Calu3 (cell line): ENCODE results near the gene HOOK2. TPM values are rescaled to one million over a fixed set of nuclear protein-coding genes. Genes with fewer than 3 reads are reported as not detected.
A peak's percentile ranks its signal among the peaks of the same experiment; 100 is the strongest.

ENCODE experiments used
- BruUV-seq: library from RNA; stranded (reverse); fragments of 400-500 nt; replicated peaks from 2 replicates; lab custom pipeline; 2021; lab: Mats Ljungman, UMichigan
- CTCF ChIA-PET: fragments of 300-600 bp; sonication (Branson Sonifier 250); formaldehyde crosslinking; loops from one replicate; lab custom pipeline; 2022; ENCODE audit warnings: antibody characterized with exemption; lab: Charles Lee
- DNase-seq: peaks from one replicate; pipeline ENCODE4 v3.0.0; 2022
- H3K27ac Mint-ChIP-seq: one replicate; pipeline ENCODE4 v1.8.0; 2022; ENCODE audit warnings: mixed read lengths; ENCODE audit not compliant: unreplicated experiment
- H3K27me3 Mint-ChIP-seq: one replicate; pipeline ENCODE4 v1.8.0; 2022; ENCODE audit warnings: mixed read lengths; ENCODE audit not compliant: unreplicated experiment
- H3K36me3 Mint-ChIP-seq: one replicate; pipeline ENCODE4 v1.8.0; 2022; ENCODE audit warnings: mild to moderate bottlenecking, moderate library complexity, mixed read lengths; ENCODE audit not compliant: insufficient read depth, unreplicated experiment
- H3K4me1 Mint-ChIP-seq: one replicate; pipeline ENCODE4 v1.8.0; 2022; ENCODE audit warnings: mild to moderate bottlenecking, low read depth, mixed read lengths; ENCODE audit not compliant: unreplicated experiment
- H3K4me3 Mint-ChIP-seq: one replicate; pipeline ENCODE4 v1.8.0; 2022; ENCODE audit warnings: mild to moderate bottlenecking, low read depth, moderate library complexity, mixed read lengths; ENCODE audit not compliant: unreplicated experiment
- H3K9me3 Mint-ChIP-seq: one replicate; pipeline ENCODE4 v1.8.0; 2022; ENCODE audit warnings: low read depth, mixed read lengths; ENCODE audit not compliant: unreplicated experiment
- intact Hi-C: fragments of 100-400 bp; cut with micrococcal nuclease; formaldehyde crosslinking; loops from one replicate; pipeline ENCODE4 v1.10.0; 2022; ENCODE audit not compliant: unreplicated experiment
- total RNA-seq: library from RNA; stranded (reverse); gene quantifications from 2 replicates; pipeline ENCODE4 v1.2.3, GENCODE V29; 2022
- TF ChIP-seq, protein P1 (sequence below): fragments of 200-600 bp; IDR thresholded peaks from one replicate; pipeline ENCODE4 v1.8.0; 2022; ENCODE audit warnings: antibody characterized with exemption; ENCODE audit not compliant: unreplicated experiment

HOOK2 gene
- total RNA-seq, 1 experiment from 2014 or later: 69.0 TPM

DNA sequence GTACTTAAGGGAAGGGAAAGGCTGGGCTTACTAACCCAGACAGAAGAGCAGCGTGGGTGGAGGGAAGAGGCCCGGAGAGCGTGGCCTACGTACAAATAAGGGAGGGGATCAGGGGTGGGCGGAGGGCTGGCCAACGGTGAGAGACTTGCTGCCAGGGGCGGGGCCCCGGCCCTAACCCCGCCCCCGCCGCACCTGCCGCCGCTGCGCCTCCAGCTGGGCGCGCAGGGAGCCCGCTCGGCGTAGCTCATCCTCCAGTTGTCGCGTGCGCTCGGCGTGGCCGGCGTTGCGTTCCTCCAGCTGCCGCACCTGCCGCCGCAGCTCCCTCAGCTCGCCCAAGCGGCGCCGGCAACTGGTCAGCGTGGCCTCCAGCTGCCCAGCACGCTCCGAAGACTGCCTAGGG is 5.7 kb downstream of the HOOK2 start:
- Mint-ChIP-seq H3K36me3 (peaks cover 56% of the 10 kb centered on the region), H3K4me1 (peaks cover 12% of the 10 kb centered on the region), H3K27me3 (no peaks in the 10 kb centered on the region), H3K9me3 (no peaks in the 10 kb centered on the region), H3K4me3 (no peak overlapping the region), H3K27ac (no peak overlapping the region)
- CTCF ChIA-PET: no interaction called here
- no TSS peak for BruUV-seq
- TF ChIP-seq, protein P1, sequence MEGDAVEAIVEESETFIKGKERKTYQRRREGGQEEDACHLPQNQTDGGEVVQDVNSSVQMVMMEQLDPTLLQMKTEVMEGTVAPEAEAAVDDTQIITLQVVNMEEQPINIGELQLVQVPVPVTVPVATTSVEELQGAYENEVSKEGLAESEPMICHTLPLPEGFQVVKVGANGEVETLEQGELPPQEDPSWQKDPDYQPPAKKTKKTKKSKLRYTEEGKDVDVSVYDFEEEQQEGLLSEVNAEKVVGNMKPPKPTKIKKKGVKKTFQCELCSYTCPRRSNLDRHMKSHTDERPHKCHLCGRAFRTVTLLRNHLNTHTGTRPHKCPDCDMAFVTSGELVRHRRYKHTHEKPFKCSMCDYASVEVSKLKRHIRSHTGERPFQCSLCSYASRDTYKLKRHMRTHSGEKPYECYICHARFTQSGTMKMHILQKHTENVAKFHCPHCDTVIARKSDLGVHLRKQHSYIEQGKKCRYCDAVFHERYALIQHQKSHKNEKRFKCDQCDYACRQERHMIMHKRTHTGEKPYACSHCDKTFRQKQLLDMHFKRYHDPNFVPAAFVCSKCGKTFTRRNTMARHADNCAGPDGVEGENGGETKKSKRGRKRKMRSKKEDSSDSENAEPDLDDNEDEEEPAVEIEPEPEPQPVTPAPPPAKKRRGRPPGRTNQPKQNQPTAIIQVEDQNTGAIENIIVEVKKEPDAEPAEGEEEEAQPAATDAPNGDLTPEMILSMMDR: no peak
- no peak for DNase-seq
- intact Hi-C loops: no loop called here

DNA sequence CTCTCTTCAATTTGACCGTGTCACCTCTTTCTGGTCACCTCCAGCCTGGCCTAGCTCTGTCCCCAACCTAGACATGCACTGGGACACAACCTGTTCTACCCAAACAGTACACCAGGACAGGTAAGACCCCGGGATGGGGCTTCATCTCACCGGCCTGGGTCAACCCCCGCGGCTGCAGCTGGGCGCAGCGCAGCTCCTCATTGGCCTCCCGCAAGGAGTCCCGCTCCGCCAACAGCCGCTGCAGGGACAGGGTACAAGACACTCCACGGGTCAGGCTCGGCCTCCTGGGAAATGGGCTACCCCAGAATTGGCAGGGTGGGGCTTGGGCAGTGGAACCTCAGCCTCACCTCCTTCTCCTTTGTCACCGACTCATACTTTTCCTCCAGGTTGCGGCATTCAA is 7.7 kb downstream of the HOOK2 start:
- Mint-ChIP-seq H3K9me3 (no peaks in the 10 kb centered on the region), H3K36me3 (peaks cover 49% of the 10 kb centered on the region), H3K27ac (no peak overlapping the region), H3K4me1 (no peaks in the 10 kb centered on the region), H3K27me3 (no peaks in the 10 kb centered on the region), H3K4me3 (no peak overlapping the region)
- intact Hi-C loops: no loop called here
- TF ChIP-seq, protein P1: no peak
- CTCF ChIA-PET: interaction anchor here (0.6 kb wide), 1 partner anchor 217 kb away, joined by 3 read pairs; no protein-coding TSS in a partner anchor
- DNase-seq: no peak
- no TSS peak for BruUV-seq

DNA sequence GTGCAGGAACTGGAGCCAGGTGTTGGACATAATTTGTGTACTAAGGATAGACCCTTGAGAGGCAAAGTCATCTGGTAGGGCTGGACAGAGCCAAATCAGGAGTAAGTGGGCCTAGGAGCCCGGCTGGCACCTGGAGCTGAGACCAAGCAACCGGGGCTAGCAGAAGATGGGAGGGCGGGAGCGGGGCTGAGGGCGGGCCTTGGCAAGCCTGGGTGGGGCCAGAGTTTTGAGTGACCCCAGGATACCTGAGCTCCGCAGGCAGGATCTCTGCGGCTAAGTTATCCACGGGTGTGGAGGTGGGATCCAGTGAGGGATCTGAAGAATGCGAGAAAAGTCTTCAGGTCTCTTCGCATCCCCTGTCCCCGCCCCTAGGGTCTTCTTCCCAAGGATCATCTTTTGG is 8.2 kb downstream of the HOOK2 start:
- H3K36me3 Mint-ChIP-seq: peaks cover 47% of the 10 kb centered on the region
- H3K4me1 Mint-ChIP-seq: no peaks in the 10 kb centered on the region
- no TSS peak for BruUV-seq
- DNase-seq: no peak
- no peaks in the 10 kb centered on the region for H3K27me3 Mint-ChIP-seq
- H3K27ac Mint-ChIP-seq: no peak overlapping the region
- CTCF ChIA-PET: interaction anchor here (0.6 kb wide), 1 partner anchor 216 kb away, joined by 3 read pairs; no protein-coding TSS in a partner anchor
- H3K9me3 Mint-ChIP-seq: no peaks in the 10 kb centered on the region
- intact Hi-C loops: no loop called here
- no peak overlapping the region for H3K4me3 Mint-ChIP-seq
- TF ChIP-seq, protein P1: no peak

DNA sequence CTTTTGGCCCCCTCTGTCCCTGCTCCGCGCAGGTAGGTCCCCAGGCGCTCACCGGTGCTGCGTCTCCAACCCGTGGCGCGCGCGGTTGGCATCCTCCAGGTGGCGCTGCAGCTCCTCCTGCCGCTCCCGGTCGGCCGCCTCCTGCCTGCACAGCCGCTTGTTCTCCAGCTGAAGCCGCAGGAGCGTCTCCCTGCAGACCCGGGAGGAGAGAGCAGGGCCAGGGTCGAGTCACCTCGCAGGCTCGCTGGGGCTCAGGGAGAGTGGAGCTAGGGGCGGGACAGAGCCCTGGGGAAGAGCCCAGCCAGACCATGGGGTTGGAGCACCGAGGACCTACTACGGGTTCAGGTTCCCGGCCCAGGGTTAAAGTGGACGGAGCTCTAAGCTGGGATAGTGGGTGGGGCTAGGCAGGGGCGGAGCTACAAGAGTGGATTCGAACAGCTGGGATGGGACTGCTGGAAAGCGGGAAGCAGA is 9.3 kb downstream of the HOOK2 start:
- H3K27ac Mint-ChIP-seq: no peak overlapping the region
- BruUV-seq: no TSS peak
- H3K36me3 Mint-ChIP-seq: peaks cover 37% of the 10 kb centered on the region
- CTCF ChIA-PET: no interaction called here
- TF ChIP-seq, protein P1: peak; percentile 42
- H3K9me3 Mint-ChIP-seq: no peaks in the 10 kb centered on the region
- H3K27me3 Mint-ChIP-seq: no peaks in the 10 kb centered on the region
- no peak overlapping the region for H3K4me3 Mint-ChIP-seq
- no peak for DNase-seq
- no peaks in the 10 kb centered on the region for H3K4me1 Mint-ChIP-seq
- intact Hi-C loops: no loop called here
